Measurements from ENCODE around the gene RAB11FIP4. TPM values are rescaled to one million over a fixed set of nuclear protein-coding genes. Genes with fewer than 3 reads are reported as not detected.

Gene RAB11FIP4
- total and polyA plus RNA-seq, 8 donors: 4.7 to 121 (median 11.7) TPM

DNA sequence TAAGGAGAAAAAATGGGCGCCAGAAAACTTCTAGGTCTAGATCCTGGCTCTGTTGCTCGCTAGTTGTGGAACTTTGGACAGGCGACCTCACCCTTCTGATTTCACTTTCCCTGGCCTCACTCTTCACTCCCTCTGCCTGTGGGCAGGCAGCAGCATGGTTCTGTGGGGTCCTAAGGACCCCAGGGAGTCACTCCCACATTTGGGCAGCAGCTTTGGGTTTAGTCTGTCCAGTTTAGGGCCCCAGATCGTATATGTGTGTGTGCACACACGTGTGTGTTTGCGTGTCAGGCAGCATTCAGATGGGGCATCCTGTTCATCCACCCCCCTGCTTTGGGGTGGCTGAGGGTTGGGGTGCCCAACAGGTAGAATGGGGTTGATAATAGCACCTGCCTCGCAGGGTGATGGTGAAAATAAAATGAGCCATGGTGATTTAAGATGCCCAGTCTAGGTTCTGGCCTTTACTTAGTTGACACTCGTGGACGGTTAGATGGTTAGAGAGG is 102.2 kb downstream of the RAB11FIP4 start:
- Histone ChIP-seq H3K4me3 (no peak overlapping the region), H3K27me3 (peaks cover 0 to 3% (median 0%) of the 10 kb centered on the region in 3 donors), H3K9me3 (no peaks in the 10 kb centered on the region), H3K27ac (peak overlapping the region; percentile 36 to 93 (median 79)), H3K36me3 (no peaks in the 10 kb centered on the region), H3K4me1 (peaks cover 65 to 100% (median 87%) of the 10 kb centered on the region in 4 donors)
- WGBS, 5 donors: 65 to 73% (median 71%) methylated on average over 9 of the region's 9 CpGs
- TF ChIP-seq, protein P1, sequence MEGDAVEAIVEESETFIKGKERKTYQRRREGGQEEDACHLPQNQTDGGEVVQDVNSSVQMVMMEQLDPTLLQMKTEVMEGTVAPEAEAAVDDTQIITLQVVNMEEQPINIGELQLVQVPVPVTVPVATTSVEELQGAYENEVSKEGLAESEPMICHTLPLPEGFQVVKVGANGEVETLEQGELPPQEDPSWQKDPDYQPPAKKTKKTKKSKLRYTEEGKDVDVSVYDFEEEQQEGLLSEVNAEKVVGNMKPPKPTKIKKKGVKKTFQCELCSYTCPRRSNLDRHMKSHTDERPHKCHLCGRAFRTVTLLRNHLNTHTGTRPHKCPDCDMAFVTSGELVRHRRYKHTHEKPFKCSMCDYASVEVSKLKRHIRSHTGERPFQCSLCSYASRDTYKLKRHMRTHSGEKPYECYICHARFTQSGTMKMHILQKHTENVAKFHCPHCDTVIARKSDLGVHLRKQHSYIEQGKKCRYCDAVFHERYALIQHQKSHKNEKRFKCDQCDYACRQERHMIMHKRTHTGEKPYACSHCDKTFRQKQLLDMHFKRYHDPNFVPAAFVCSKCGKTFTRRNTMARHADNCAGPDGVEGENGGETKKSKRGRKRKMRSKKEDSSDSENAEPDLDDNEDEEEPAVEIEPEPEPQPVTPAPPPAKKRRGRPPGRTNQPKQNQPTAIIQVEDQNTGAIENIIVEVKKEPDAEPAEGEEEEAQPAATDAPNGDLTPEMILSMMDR (IDR thresholded peaks at IDR 0.05): no peak
- no peak for TF ChIP-seq POLR2A (IDR thresholded peaks at IDR 0.05)
- DNase-seq: peak in 1 of 2 donors; percentile 41
- intact Hi-C loops (cut with DNase I; ENCODE audit: low total_unique reads): no loop called here

DNA sequence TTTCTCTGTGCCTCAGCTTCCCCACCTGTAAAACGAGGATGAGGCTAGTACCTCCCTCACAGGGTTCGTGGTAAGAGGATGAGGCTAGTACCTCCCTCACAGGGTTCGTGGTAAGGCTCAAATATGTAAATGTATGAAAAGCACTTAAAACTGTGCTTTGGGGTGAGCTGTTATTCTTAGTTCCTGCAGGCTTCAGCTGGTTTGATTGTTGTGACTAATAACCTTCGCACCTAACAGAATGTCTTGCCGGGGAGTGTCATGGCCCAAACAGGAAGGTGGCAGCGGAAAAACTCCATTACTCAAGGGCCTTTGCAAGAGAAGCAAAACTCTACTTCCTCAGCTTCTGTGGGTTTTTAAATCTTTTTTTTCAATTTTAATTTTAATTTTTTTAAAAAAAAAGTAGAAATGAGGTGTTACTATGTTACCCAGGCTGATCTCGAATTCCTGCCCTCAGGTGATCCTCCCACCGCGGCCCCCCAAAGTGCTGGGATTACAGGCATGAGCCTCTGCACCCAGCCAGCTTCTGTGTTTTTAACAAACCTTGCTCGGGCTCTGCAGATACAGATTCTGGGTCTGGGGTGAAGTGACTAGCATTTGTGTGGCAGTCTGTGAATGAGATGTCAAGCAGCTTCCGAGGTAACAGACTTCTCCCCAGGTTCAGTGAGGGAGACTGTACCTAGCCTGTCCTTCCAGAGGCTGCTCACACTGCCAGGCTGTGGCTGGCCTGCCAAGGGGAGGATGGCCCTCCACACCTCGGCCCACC is 103.0 kb downstream of the RAB11FIP4 start:
- peaks cover 65 to 100% (median 87%) of the 10 kb centered on the region in 4 donors for H3K4me1 ChIP-seq
- 45 to 63% (median 52%) methylated on average over 11 to 12 of the region's 12 CpGs for WGBS, 5 donors
- TF ChIP-seq EP300 (IDR thresholded peaks at IDR 0.05) (no peak), POLR2AphosphoS5 (IDR thresholded peaks at IDR 0.05) (peak in 1 of 3 donors; percentile 21), POLR2A (IDR thresholded peaks at IDR 0.05) (no peak)
- TF ChIP-seq, protein P1 (IDR thresholded peaks at IDR 0.05): no peak
- no peaks in the 10 kb centered on the region for H3K27me3 ChIP-seq
- DNase-seq: peak; percentile 44 to 77
- no peak overlapping the region for H3K4me3 ChIP-seq
- peak overlapping the region; percentile 67 to 93 (median 84) for H3K27ac ChIP-seq
- intact Hi-C loops (cut with DNase I; ENCODE audit: low total_unique reads): no loop called here
- no peaks in the 10 kb centered on the region for H3K36me3 ChIP-seq
- no peaks in the 10 kb centered on the region for H3K9me3 ChIP-seq

DNA sequence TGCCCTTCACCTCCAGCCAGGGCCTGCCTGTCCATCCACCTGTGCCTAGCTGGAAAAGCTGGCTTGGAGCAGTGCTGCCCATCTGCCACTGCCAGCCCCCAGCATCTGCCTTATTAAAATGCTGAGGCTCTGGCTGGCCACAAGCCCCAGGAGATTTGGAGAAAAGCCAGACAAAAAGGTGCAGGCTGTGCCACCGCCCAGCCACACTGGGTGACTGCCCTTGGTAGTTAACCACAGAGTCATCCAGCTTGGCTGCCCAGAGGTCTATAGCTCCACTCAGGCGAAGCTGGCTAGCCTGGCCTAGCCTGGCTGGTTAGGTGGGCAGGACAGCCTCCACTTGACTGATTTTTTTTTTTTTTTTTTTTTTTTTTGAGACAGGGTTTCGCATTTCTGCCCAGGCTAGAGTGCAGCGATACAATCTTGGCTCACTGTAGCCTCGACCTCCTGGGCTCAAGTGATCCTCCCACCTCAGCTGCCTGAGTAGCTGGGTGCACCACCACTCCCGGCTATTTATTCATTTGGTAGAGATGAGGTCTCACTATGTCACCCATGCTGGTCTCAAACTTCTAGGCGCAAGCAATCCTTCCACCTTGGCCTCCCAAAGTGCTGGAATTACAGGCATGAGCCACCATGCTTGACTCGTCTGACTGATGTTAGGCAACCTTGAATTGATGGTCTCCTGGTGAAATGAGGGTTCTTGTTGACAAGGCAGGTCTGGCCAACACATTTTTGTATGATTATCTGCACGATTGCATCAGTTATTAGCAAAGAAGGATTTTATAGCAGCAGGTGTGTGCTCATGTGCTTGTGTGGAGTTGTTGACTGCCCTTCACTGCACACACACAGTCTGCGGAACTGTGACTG is 103.8 kb downstream of the RAB11FIP4 start:
- intact Hi-C loops (cut with DNase I; ENCODE audit: low total_unique reads): no loop called here
- peak in 1 of 2 donors; percentile 82 for DNase-seq
- WGBS, 5 donors: 52 to 75% (median 67%) methylated on average over 10 of the region's 10 CpGs
- TF ChIP-seq, protein P1 (IDR thresholded peaks at IDR 0.05): no peak
- TF ChIP-seq POLR2A (IDR thresholded peaks at IDR 0.05) (no peak), POLR2AphosphoS5 (IDR thresholded peaks at IDR 0.05) (peak in 2 of 3 donors; percentile 47 to 58), EP300 (IDR thresholded peaks at IDR 0.05) (no peak)
- Histone ChIP-seq H3K27me3 (no peaks in the 10 kb centered on the region), H3K36me3 (no peaks in the 10 kb centered on the region), H3K4me3 (no peak overlapping the region), H3K9me3 (no peaks in the 10 kb centered on the region), H3K4me1 (peaks cover 62 to 100% (median 90%) of the 10 kb centered on the region in 4 donors), H3K27ac (peak overlapping the region; percentile 67 to 93 (median 84))

DNA sequence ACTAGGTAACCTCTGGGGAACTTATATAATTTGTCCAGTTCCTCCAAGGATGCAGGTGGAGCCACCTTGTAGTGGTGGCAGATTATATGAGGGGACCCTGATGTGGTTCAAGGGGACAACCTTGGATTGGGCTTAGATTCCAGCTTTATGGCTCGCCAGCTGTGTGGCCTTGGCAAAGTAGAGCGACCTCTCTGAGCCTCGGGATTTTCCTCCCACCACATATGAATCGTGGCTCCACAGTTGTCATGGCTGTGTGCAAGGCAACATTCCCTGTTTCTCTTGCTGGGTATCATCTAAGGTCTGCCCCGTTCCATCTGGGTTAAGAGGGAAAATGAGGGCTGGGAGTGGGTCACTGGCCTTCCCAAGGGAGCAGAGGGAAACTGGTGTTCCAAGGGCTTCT is 104.6 kb downstream of the RAB11FIP4 start:
- intact Hi-C loops (cut with DNase I; ENCODE audit: low total_unique reads): no loop called here
- Histone ChIP-seq H3K9me3 (no peaks in the 10 kb centered on the region), H3K27me3 (no peaks in the 10 kb centered on the region), H3K36me3 (no peaks in the 10 kb centered on the region), H3K4me3 (no peak overlapping the region), H3K27ac (peak overlapping the region in 1 of 5 donors; percentile 93), H3K4me1 (peaks cover 58 to 97% (median 88%) of the 10 kb centered on the region in 4 donors)
- TF ChIP-seq EP300 (IDR thresholded peaks at IDR 0.05) (no peak), POLR2AphosphoS5 (IDR thresholded peaks at IDR 0.05) (no peak)
- DNase-seq: no peak
- 79 to 96% (median 86%) methylated on average over 5 of the region's 5 CpGs for WGBS, 5 donors

Measured in stomach (tissue), 9 donors.